Measurements from ENCODE around the gene EFEMP2. TPM values are rescaled to one million over a fixed set of nuclear protein-coding genes. Genes with fewer than 3 reads are reported as not detected.
A peak's percentile ranks its signal among the peaks of the same experiment; 100 is the strongest.

The EFEMP2 gene
- total and polyA plus RNA-seq, 2 donors (not counting 1 experiment from before 2014, with no cell fraction given): 9.5 to 14.7 TPM

DNA sequence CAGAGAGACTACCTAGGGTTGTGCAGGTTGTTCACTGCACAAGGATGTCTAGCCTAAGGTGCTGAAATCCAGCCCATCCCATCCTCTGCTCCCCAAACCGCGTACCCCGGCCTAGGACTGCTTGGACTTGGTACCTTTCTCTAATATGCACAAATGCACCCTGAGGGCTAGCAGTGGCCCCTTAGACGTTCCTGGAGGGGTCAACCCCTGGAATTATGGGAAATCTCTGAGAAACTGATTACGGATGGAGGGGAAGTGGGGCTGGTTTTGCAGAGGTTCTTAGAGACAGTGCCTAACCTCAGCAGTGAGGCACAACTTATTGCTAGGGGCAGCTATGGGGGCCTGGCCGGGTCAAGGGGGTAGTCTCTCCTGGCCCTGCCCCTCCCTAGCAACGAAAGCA is 43.8 kb upstream of the EFEMP2 start:
- H3K79me2 ChIP-seq (ENCODE audit: control insufficient read depth, insufficient read depth, low read length): peaks cover 48% of the 10 kb centered on the region
- no peaks in the 10 kb centered on the region for H3K9me3 Mint-ChIP-seq (ENCODE audit: insufficient read depth)

DNA sequence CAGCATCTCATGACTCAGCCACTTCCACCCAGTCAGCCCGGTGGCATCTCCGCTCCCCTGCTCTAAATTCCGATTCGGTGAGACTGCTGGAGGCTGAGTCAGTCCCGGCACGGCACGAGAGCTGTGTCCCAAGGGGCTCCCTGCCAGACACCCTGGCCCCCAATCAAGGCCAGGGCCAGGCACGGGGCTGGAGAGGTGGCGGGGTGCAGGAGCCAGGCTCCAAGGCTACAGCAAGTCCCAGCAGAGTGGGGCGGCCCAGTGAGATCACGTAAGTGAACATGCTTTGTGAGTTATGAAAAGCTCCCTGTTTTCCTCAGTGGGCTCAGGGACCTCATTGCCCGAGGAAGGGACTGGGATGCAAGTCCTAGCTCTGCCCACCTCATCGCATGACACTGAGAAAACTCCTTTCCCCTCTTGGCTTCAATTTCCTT is 43.2 kb upstream of the EFEMP2 start:
- 34% methylated on average over 13 of the region's 13 CpGs for WGBS (ENCODE audit: insufficient coverage)
- no peak overlapping the region for H3K27ac Mint-ChIP-seq
- H3K9ac ChIP-seq (ENCODE audit: low read length): no peak overlapping the region
- peaks cover 7% of the 10 kb centered on the region for H3K27me3 Mint-ChIP-seq
- CTCF ChIA-PET: interaction anchor here (0.7 to 2.5 kb wide), 2 partner anchors 26 to 61 kb away, joined by 3 to 8 read pairs; partner anchors contain the start of gene CCDC85B
- H3K4me2 ChIP-seq (replicated peaks; ENCODE audit: low read depth, low read length, poor library complexity, severe bottlenecking): peak overlapping the region; percentile 12
- POLR2A ChIA-PET: no interaction called here
- H4K20me1 ChIP-seq (ENCODE audit: control insufficient read depth, insufficient read depth, low read length, poor library complexity, severe bottlenecking): peaks cover 4% of the 10 kb centered on the region
- peaks cover 45% of the 10 kb centered on the region for H3K79me2 ChIP-seq (ENCODE audit: control insufficient read depth, insufficient read depth, low read length)
- H3K27me3 ChIP-seq (replicated peaks in 1 of 4; ENCODE audit: control extremely low read depth in 1 of 4, control insufficient read depth in 3 of 4, insufficient read depth in 4 of 4, low read length in 3 of 4): peaks cover 0 to 14% (median 3%) of the 10 kb centered on the region in 4 experiments
- H2AFZ ChIP-seq (ENCODE audit: insufficient read depth, low read depth, low read length, poor library complexity, severe bottlenecking): no peak overlapping the region
- peaks cover 18 to 51% of the 10 kb centered on the region in 2 donors for H3K4me1 ChIP-seq (ENCODE audit: control insufficient read depth in 2 of 2, insufficient read depth in 2 of 2, low read length in 2 of 2)
- no peaks in the 10 kb centered on the region for H3K9me3 Mint-ChIP-seq (ENCODE audit: insufficient read depth)
- H3K4me1 Mint-ChIP-seq: peaks cover 46% of the 10 kb centered on the region
- ATAC-seq (ENCODE audit: low read depth): no peak
- DNase-seq: no peak
- H3K4me3 Mint-ChIP-seq: no peak overlapping the region
- intact Hi-C loops (cut with micrococcal nuclease): no loop called here
- H3K4me3 ChIP-seq (ENCODE audit: control extremely low read depth in 1 of 5, extremely low read depth in 1 of 5, insufficient read depth in 1 of 5, low read depth in 2 of 5, low read length in 4 of 5): no peak overlapping the region
- no peaks in the 10 kb centered on the region for H3K9me3 ChIP-seq (ENCODE audit: control extremely low read depth in 1 of 3, control insufficient read depth in 2 of 3, insufficient read depth in 1 of 3, low read length in 2 of 3)
- peaks cover 0 to 2% of the 10 kb centered on the region in 2 experiments for H3K36me3 ChIP-seq (replicated peaks in 1 of 2; ENCODE audit: control extremely low read depth in 1 of 2, control insufficient read depth in 1 of 2, extremely low read depth in 1 of 2, insufficient read depth in 2 of 2, low read length in 1 of 2)
- H3K27ac ChIP-seq (ENCODE audit: low read length in 2 of 2): no peak overlapping the region
- TF ChIP-seq, protein P1, sequence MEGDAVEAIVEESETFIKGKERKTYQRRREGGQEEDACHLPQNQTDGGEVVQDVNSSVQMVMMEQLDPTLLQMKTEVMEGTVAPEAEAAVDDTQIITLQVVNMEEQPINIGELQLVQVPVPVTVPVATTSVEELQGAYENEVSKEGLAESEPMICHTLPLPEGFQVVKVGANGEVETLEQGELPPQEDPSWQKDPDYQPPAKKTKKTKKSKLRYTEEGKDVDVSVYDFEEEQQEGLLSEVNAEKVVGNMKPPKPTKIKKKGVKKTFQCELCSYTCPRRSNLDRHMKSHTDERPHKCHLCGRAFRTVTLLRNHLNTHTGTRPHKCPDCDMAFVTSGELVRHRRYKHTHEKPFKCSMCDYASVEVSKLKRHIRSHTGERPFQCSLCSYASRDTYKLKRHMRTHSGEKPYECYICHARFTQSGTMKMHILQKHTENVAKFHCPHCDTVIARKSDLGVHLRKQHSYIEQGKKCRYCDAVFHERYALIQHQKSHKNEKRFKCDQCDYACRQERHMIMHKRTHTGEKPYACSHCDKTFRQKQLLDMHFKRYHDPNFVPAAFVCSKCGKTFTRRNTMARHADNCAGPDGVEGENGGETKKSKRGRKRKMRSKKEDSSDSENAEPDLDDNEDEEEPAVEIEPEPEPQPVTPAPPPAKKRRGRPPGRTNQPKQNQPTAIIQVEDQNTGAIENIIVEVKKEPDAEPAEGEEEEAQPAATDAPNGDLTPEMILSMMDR (IDR thresholded peaks at IDR 0.05): no peak
- TF ChIP-seq EZH2 (IDR thresholded peaks at IDR 0.05; ENCODE audit: borderline replicate concordance, insufficient read depth, low read depth, low read length, poor library complexity, severe bottlenecking): no peak

More for the DNA sequence above, 43.8 kb upstream of the EFEMP2 start:
- ATAC-seq (ENCODE audit: low read depth) (no peak), DNase-seq (no peak)
- ChIA-PET CTCF (interaction anchor here (0.7 to 2.5 kb wide), 2 partner anchors 27 to 61 kb away, joined by 3 to 8 read pairs; partner anchors contain the start of gene CCDC85B), POLR2A (no interaction called here)
- H3K27ac Mint-ChIP-seq: peak overlapping the region; percentile 67
- Histone ChIP-seq H2AFZ (ENCODE audit: insufficient read depth, low read depth, low read length, poor library complexity, severe bottlenecking) (no peak overlapping the region), H3K27ac (ENCODE audit: low read length in 2 of 2) (no peak overlapping the region), H3K27me3 (replicated peaks in 1 of 4; ENCODE audit: control extremely low read depth in 1 of 4, control insufficient read depth in 3 of 4, insufficient read depth in 4 of 4, low read length in 3 of 4) (peaks cover 0 to 8% (median under 1%) of the 10 kb centered on the region in 4 experiments), H3K9me3 (ENCODE audit: control extremely low read depth in 1 of 3, control insufficient read depth in 2 of 3, insufficient read depth in 1 of 3, low read length in 2 of 3) (no peaks in the 10 kb centered on the region), H3K36me3 (replicated peaks in 1 of 2; ENCODE audit: control extremely low read depth in 1 of 2, control insufficient read depth in 1 of 2, extremely low read depth in 1 of 2, insufficient read depth in 2 of 2, low read length in 1 of 2) (peaks cover 0 to 4% of the 10 kb centered on the region in 2 experiments), H3K9ac (ENCODE audit: low read length) (no peak overlapping the region), H3K4me1 (ENCODE audit: control insufficient read depth in 2 of 2, insufficient read depth in 2 of 2, low read length in 2 of 2) (peaks cover 19 to 53% of the 10 kb centered on the region in 2 donors), H4K20me1 (ENCODE audit: control insufficient read depth, insufficient read depth, low read length, poor library complexity, severe bottlenecking) (peaks cover 4% of the 10 kb centered on the region), H3K4me3 (ENCODE audit: control extremely low read depth in 1 of 5, extremely low read depth in 1 of 5, insufficient read depth in 1 of 5, low read depth in 2 of 5, low read length in 4 of 5) (no peak overlapping the region), H3K4me2 (replicated peaks; ENCODE audit: low read depth, low read length, poor library complexity, severe bottlenecking) (no peak overlapping the region)
- peaks cover 4% of the 10 kb centered on the region for H3K27me3 Mint-ChIP-seq
- TF ChIP-seq, protein P1 (IDR thresholded peaks at IDR 0.05): no peak
- TF ChIP-seq EZH2 (IDR thresholded peaks at IDR 0.05; ENCODE audit: borderline replicate concordance, insufficient read depth, low read depth, low read length, poor library complexity, severe bottlenecking): no peak
- intact Hi-C loops (cut with micrococcal nuclease): no loop called here
- 100% methylated on average over 5 of the region's 7 CpGs for WGBS (ENCODE audit: insufficient coverage)
- peak overlapping the region; percentile 89 for H3K4me3 Mint-ChIP-seq
- H3K4me1 Mint-ChIP-seq: peaks cover 46% of the 10 kb centered on the region

Measured in B cell (primary cell).